IPS-NIHi7 (cell line): ENCODE data around the gene DYNLT3.

Experiments
- DNase-seq: peaks from one replicate; pipeline ENCODE4 v3.0.0; 2012; ENCODE audit warnings: mixed read lengths; ENCODE audit errors: extremely low spot score

Gene DYNLT3, protein sequence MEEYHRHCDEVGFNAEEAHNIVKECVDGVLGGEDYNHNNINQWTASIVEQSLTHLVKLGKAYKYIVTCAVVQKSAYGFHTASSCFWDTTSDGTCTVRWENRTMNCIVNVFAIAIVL

DNA sequence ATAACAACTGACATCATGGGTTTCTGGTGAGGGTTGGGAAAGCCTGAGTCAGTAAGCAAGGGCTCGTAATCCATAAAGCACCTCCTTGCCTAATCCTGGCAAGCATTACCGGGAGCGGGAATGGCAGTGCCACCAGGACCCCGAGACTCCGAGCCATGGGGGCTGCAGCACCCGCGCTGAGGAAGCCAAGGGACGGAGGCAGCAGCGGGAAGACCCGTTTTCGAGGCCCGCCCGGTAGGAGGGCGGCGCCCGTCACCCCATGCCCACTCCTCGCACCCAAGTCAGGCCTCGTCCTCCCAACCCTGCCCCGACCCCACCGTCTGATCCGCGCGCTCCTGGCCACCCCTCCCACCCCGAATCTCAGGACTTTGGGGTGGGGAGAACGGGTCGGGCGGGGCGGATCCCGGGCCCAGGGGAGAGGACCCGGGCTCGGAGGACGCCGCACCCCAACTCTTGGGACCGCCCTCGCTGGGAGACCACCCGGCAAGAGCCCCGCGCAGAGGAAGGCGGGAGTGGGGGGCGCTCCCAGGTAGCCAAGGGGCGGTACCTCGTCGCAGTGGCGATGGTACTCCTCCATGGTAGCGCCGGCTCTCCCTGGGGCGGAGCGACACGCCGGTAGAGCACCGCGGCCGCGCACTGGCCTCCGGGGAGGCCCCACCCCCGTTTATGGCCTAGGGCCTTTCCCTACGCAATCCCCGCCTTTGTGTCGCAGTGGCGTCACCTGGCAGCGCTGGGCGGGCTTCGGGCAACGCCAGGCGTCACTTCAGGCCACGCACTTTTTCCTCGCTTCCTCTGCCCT is at the start of gene DYNLT3:
Gene DYNLT3, minus strand, starts transcription at position 638 of the 799 bp plus-strand sequence. Its CDS starts 61 bp downstream, at position 577.
- peak; percentile 81 for DNase-seq

DNA sequence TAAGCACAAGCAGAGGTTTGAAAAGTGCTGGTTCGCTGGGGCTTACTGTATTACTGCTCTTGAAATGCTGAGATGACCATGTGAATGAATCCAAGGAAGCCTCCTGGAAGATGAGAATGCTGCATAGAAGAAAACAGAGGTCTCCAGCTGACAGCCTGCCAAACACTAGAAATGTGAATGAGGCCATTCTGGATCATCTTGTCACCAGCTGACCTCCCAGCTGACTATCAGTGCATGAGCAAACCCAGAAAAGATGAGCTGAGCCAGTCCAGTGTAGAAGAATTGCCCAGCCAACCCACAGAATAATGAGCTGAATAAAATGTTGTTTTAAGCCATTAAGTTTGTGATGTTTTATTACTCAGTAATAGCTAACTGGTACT is 49.1 kb upstream of the DYNLT3 start:
- no peak for DNase-seq

DNA sequence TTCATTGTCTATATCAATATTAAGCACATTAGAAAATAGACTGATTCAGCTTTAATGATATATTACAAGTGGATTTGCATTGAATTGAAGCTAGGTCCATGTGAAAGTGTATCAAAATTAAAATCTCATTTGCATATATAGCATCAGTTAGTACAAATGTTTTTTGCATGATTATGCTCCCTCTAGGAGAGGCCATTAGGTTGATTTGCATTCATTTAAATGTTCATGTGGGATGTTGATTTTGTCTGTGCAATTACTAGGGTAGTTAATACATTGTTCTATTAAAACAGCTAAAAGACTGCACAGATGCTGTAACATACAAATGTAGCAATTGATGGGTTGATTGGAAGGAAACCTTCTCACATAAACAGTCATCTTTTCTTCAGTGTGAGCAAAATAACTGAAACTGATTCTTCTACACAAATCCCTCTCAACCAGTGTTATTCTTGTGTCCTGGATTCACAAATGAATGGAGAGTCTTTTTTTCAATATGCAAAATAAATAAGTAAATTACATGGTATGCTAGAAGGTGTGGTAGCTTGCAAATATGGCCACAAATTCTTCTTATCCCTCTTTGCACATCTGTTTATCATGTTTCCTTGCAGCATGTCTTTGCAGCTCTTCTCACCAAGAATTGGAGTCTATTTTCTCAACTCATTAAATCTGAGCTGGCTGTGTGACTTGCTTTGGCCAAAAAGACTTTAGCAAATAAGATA is 48.6 kb upstream of the DYNLT3 start:
- DNase-seq = no peak

DNA sequence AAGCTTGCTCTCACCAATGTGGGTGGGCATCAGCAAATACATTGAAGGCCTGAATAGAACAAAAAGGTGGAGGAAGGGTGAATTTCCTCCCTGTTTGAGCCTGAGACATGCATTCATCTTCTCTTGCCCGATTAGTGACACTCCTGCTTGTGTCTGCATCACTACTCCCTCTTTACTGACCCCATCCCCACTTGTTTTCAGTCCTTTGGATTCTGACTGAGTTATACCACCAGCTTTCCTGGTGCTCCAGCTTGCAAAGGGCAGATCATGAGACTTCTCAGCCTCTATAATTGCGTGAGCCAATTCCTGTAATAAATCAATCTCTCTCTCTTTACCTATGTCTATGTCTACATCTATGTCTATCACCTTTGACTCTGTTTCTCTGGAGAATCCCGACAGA is 47.4 kb upstream of the DYNLT3 start:
- no peak for DNase-seq

DNA sequence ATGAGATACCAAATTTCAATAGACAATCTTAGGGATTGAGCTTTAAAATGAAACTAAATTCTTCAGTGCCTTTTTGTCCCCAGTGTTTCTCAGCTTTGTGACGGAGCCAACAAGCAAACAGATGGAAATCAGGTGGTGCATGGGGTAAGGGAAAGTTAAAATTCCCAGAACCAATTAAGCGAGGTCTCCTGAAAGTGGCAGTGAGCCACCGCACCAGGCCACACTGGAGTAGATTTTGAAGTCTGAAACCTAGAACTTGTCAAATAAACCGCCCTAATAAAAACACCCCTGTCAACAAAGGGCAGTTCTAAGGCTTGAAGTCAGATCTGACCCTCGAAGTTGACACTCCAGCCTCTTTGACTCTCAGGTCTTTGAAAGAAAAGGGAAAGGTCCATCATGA is 40.6 kb upstream of the DYNLT3 start:
- DNase-seq = no peak

DNA sequence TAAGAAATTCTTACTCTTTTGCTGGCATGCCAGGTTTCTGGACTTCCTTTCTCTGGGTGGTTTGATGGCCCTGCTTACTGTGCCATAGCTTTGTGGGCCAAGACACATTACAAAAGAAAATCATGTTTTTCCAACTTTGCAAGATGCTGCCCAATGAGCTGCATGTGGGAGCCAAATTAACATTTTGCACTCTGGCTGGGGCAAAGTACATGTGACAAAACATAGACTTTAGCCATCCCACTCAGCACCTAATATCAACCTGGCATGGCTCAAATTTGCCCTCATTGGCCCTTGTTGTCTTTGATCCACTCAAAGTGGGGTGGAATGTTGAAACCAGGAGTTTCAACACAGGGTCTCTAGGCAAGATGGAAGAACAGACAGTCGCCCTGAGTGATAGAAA is 40.0 kb upstream of the DYNLT3 start:
- no peak for DNase-seq

DNA sequence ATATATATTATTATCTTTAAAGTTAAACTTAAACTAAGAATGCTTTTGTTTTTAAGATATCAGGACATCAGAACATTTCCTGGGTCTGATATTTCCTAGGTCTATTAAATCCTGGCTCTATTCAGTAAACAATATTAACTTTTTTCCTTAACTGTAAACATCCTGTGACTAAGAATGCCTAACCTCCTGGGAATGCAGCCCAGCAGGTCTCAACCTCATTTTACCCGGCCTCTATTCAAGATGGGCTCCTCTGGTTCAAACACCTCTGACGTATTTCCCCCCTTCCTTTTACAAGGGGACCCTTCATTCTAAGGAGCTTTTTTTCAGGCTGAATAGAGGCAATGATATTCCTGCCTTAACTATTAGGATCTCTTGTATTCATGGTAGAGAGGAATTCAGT is 35.8 kb upstream of the DYNLT3 start:
- no peak for DNase-seq

DNA sequence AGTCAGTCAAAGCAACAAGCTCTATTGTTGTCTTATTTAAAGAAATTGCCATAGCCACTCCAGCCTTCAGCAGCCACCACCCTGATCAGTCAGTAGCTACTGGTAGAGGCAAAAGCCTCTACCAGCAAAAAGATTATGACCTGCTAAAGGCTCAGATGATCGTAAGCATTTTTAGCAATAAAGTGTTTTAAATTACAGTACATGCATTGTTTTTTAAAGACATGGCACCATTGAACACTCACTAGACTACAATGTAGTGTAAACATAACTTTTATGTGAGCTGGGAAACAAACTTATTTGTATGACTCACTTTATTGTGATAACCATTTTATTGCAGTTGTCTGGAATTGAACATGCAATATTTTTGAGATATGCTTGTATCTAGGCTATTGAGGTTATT is 32.3 kb upstream of the DYNLT3 start:
- DNase-seq = no peak

DNA sequence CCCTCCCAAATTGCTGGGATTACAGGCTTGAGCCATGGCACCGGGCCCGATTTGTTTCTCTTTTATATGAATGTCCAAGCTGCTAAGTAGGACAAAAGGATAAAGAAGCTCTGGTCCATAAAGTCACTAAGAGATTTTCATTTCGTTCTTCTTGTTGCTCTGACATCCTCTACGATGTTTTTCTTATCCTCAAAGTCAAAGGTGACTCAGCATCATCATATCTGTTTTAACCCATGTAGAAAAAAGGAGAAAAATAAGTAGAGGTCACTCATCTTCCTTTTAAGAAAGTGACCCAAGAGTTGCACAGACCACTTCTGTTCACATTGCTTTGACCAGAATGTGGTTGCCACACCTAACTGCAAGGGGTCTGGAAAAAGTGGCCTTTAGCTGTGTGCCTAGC is 29.3 kb upstream of the DYNLT3 start:
- no peak for DNase-seq

DNA sequence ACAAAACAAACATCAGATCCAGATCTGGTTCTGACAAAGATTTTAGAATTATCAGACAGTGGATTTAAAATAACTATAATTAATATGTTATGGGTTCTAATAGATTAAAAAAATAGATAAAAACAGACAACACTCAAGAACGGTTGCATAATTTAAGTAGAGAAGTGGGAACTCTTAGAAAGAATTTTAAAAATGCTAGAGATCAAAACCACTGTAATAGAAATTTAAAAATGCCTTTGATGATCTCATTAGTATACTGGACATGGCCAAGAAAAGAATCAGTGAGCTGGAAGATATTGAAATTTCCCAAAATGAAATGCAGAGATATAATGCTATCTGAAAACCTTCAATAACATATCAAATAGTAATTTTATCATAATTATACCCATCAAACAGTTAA is 28.3 kb upstream of the DYNLT3 start:
- DNase-seq = no peak

DNA sequence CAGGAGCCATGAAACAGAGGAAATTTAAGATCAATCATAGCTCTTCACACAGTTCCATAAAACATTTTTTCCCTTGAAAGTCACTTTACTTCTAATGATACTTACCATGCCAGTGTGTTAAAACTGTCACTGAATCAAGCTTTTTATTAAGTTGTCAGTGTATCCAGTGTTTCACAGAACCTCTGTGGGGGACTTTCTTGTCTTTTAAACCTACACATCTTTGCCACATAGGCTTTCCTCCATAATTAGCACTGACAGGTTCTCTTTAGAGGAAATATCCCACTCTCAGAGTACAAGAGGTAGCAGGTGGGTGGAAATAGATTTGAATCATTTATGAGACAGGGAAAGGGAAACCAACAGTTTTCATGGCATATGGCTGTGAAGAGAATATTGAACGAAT is 25.8 kb upstream of the DYNLT3 start:
- DNase-seq = no peak

DNA sequence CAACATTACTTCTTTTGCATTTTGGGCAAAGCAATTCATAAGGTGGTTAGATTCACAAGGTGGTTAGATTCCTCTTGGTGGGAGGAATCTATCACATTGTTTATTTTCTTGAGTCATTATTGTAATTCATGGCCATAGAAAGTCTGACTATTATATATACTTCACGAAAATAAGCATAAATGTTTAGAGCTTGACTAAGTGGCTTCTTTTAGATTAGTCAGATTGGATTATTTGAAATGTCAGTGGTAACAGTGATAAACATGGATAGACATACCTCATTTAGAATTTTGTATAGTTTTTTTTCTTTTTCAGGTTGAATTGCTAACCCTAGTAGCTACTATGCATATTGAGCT is 24.9 kb upstream of the DYNLT3 start:
- no peak for DNase-seq

DNA sequence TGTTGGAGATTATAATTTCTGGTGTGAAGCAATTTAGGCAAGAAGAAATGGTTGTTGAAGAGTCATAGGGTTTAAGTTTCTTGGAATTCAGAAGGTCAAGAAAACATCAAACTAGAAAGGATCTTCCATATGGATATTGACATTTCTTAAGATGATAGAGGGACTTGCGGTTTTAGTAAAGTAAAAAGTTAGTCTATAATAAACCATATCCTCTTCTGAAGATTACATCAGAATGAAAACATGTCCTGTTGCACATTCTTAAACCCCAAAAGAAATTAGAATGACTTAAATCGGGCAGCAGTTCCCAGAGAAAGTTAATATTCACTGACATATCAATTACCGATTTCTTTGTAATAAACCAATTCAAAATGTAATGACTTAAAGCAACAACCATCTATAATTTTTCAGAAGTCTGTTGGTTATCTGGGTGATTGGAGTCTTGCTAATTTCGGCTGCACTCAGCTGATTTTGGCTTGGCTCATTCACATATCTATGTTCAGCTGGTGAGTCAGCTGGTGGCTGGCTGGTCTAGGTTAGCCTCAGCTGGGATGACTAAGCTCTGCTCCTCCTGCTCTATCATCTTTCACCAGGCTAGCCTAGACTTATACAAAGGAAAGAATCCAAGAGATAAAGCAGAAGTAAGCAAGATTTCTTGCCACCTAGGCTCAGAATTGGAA is 24.4 kb upstream of the DYNLT3 start:
- peak; percentile 52 for DNase-seq

DNA sequence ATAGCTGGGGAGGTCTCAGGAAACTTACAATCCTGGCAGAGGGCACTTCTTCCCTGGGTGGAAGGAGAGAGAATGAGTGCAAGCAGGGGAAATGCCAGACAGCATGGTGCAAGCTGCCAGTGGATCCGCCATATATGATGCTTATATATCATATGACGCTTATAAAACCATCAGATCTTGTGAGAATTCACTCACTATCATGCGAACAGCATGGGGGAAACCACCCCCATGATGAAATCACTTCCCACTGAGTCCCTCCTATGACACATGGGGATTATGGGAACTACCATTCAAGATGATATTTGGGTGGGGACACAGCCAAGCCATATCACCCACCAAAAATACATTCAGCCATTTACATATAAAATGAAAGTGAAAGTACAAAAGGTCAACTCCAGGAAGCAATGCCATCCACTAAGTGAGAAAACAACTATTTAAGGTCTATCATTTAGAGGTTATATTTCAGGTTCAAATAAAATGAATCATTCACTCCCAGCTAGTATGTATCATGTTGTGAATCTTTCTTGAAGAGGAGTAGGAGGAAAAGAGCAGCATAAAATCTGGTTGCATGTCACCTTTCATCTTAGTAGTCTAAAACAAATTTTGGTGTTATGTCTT is 20.3 kb upstream of the DYNLT3 start:
- DNase-seq = no peak

DNA sequence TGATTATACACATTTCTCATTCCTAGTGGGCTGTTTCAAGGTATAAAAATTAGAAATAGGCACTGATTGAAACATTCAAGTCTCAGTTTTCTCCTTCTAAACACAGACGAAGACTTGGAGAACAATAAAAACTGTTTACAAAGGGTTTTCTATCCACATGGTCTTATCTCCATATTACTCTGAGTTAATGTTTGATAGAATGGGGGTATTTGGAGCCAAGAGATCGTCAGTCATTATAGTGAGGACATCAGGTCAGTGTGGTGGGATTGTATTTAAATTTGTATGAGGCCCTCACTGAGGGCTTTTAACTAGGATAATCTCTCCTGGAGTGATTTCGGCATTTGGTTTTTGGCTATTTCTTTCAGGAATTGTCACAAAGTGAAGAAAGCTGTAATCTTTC is 16.4 kb upstream of the DYNLT3 start:
- DNase-seq = no peak

DNA sequence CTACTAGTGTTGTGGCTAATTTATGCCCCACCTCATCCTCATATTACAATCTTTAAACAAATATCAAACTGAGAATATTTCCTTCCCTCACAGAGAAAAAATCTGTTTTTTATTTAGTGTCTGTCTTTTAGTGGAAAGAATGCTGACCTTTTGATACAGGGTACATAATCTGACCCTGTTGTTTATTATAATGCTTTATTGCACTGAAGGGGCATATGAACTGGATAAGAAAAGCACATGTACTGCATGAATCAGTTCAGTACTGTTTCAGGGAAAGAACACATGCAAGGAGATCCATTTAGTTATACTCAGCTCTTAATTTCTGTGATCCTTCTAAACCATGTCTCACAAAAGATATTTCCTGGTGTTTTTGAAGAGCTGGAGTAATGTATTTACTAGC is 15.5 kb upstream of the DYNLT3 start:
- no peak for DNase-seq

DNA sequence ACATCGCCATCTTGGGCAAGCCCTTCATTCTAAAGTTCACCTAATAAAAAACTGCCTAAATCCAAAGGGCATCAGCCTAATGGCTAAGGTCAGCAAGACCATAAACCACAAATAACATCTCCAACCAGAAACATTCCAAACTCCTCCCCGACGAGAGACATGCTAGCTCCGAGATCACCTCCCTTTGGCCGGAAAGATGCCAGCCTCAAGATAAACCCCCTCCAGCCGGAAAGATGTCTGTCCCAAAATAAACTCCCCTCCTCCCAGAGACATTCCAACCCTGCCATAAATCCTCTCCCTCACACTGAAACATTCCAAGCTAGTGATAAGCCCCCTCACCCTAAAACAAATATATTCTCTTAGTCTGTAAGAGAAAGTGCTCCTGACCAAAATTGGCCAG is 13.3 kb upstream of the DYNLT3 start:
- no peak for DNase-seq

DNA sequence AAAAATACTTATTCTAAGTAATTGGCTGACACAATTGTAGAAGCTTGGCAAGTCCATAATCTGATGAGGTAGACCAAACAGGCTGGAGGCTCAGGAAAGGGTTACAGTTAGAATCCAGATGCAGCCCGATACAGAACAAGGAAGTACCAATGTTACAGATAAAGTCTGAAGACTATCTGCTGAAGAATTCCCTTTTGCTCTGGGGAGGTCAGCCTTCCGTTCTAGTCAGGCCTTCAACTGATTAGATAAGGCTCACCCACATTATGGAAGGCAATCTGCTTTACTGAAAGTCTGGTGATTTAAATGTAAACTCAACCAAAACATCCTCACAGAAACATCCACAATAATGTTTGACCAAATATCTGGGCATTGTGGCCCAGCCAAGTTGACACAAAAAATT is 7.4 kb upstream of the DYNLT3 start:
- DNase-seq = no peak

DNA sequence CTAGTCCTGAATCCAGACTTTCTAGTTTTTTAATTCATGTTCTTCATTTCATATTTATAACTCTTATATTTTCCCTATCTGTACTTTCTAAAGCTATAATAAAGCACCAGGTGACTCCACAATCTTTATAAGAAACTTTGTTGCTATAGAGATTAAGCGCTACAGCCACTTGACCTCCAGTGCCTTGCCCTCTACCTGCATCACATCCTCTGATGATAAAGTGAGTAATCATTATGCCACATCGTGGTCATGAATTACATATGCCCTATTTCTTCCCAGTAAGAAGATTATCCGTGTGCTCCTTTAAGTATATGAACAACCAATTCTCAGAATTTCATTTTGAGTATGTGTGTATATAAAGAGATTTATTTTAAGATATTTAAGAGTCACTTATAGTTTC is 6.8 kb upstream of the DYNLT3 start:
- DNase-seq = no peak

DNA sequence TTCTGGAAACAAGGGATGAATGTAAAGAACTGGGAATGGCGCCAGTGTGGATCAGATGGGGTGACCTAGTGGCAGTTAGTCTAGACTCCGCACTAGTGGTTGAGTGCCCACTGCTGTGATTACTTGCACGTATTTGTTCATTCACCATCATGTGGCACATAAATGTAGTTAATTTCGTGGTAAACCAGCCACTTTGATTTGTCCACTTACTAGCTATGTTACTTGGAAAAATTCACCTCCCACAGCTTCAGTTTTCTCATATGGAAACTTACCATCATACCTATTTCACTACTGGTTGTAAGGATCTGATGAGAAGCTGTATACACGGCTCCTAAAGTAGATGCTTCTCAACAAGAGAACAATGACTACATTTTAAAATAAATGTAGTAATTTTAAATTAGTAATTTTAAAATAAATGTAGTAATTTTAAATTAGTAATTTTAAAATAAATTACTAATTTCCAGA is 394 bp upstream of the DYNLT3 start:
- no peak for DNase-seq

DNA sequence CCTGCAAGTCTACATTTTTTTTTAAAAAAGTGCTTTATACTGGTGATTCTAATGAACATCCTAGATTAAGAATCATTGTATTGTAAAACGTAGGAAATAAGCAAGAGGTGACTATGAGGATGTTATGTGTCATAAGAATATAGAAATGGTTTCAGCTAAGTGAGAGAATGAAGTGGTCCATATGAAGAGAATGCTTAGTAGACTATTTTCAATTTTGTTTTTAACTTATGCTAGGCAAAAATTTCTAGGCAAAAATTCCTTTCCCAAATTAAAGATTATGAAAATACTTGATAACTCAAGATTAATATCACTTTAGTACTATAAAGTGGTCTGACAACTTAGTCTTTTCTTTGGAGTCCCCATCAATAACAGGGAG is 825 bp downstream of the DYNLT3 start:
- DNase-seq = no peak

DNA sequence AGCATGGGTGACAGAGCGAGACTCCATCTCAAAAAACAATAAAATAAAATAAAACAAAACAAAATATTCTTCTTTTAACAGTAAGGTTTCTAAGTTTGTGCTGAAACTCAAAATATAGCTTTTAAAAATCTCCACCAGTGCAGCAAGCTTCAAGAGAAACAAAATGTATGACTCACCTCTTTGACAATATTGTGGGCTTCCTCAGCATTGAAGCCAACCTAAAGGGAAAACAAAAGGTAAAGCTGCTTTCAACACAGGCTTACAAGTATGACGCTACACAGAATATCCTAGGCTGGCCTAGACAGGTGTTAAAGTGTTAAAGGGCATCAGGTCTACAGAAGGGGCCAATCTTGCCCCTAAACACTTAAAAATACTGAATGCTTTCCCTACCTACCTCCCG is 1.2 kb downstream of the DYNLT3 start:
- no peak for DNase-seq
